Measurements from ENCODE around the gene RAB11A. TPM values are rescaled to one million over a fixed set of nuclear protein-coding genes. Genes with fewer than 3 reads are reported as not detected.

Gene RAB11A
- total and polyA plus RNA-seq, 9 of the 15 experiments (the other 6 are each of a cell fraction or from before 2014, with no cell fraction given) = 129 to 369 (median 245) TPM

GRCh38 chr15:65869954-65870871 is 922 bp downstream of the RAB11A start (continued):
- TF ChIP-seq RERE (CRISPR knock-in tag; IDR thresholded peaks at IDR 0.05; ENCODE audit: borderline replicate concordance) (no peak), ETV1 (tag; conservative IDR thresholded peaks at IDR 0.05; ENCODE audit: low read depth) (peak; percentile 52; the same call in 1 of the 2 replicates), BRD4 (IDR thresholded peaks at IDR 0.05) (0 out of 2 replicates have a peak, but pooled peaks have one; percentile 22), GABPA (tag; conservative IDR thresholded peaks at IDR 0.05; ENCODE audit: low read depth) (no peak), MAFF (IDR thresholded peaks at IDR 0.05; ENCODE audit: low read length) (no peak), SP1 (CRISPR knock-in tag; IDR thresholded peaks at IDR 0.05) (0 out of 2 replicates have a peak, but pooled peaks have one; percentile 40), ZNF589 (CRISPR knock-in tag; IDR thresholded peaks at IDR 0.05; ENCODE audit: low read depth) (0 out of 2 replicates have a peak, but pooled peaks have one; percentile 32), CREM (IDR thresholded peaks at IDR 0.05; ENCODE audit: low read depth) (peak; percentile 9; the same call in 1 of the 2 replicates), ZNF282 (CRISPR knock-in tag; IDR thresholded peaks at IDR 0.05) (no peak), HNRNPK (IDR thresholded peaks at IDR 0.05; ENCODE audit: low read depth, low read length, poor library complexity, severe bottlenecking) (no peak), CREBBP (IDR thresholded peaks at IDR 0.05; ENCODE audit: low read depth, low read length) (no peak), ZNF23 (CRISPR knock-in tag; IDR thresholded peaks at IDR 0.05) (no peak), HNRNPLL (IDR thresholded peaks at IDR 0.05; ENCODE audit: low read depth, low read length, poor library complexity, severe bottlenecking) (no peak), PHTF2 (CRISPR knock-in tag; IDR thresholded peaks at IDR 0.05) (no peak), ATF7 (IDR thresholded peaks at IDR 0.05) (peak; percentile 55; the same call in 1 of the 2 replicates), CBFA2T2 (conservative IDR thresholded peaks at IDR 0.05) (0 out of 2 replicates have a peak, but pooled peaks have one; percentile 23), ZNF766 (CRISPR knock-in tag; conservative IDR thresholded peaks at IDR 0.05) (peak; percentile 53; the same call in 1 of the 2 replicates), EP300 (IDR thresholded peaks at IDR 0.05; ENCODE audit: low read length) (peak; percentile 42; the same call in 1 of the 2 replicates), FOXA1 (IDR thresholded peaks at IDR 0.05; ENCODE audit: borderline replicate concordance) (no peak), GABPB2 (CRISPR knock-in tag; conservative IDR thresholded peaks at IDR 0.05) (no peak), MEF2A (IDR thresholded peaks at IDR 0.05; ENCODE audit: control insufficient read depth, low read depth, low read length) (no peak), HMBOX1 (IDR thresholded peaks at IDR 0.05) (peak; percentile 70; the same call in 1 of the 2 replicates)

Measured in K562 (cell line).